Stomach (tissue), 9 donors: Measurements from ENCODE around the gene C3orf20. TPM values are rescaled to one million over a fixed set of nuclear protein-coding genes. Genes with fewer than 3 reads are reported as not detected.

ENCODE experiments used
- DNase-seq, 2 donors: peaks; one replicate each; pipeline versions ENCODE4 v3.0.0 to v3.0.0-alpha.2; 2013 to 2019
- H3K27ac ChIP-seq, 5 donors: fragments of 200-600 bp in 4 of 5; sonication (generic) in 4 of 5; one replicate each; pipeline ENCODE4 v1.5.1; 2013 to 2019; ENCODE audit warnings: mild to moderate bottlenecking in 1 of 5, moderate library complexity in 1 of 5
- H3K27me3 ChIP-seq, 3 donors: fragments of 200-600 bp; sonication (generic); one replicate each; pipeline ENCODE4 v1.5.1; 2017 to 2019; ENCODE audit warnings: mixed run types in 1 of 3
- H3K36me3 ChIP-seq, 4 donors: fragments of 200-600 bp; sonication (generic); 1 replicate in 3 of 4; 2 replicates in 1 of 4; pipeline ENCODE4 v1.5.1; 2016 to 2019
- H3K4me1 ChIP-seq, 4 donors: fragments of 200-600 bp; sonication (generic); one replicate each; pipeline ENCODE4 v1.5.1; 2016 to 2019
- H3K4me3 ChIP-seq, 4 donors: fragments of 200-600 bp; sonication (generic) in 3 of 4; one replicate each; pipeline ENCODE4 v1.5.1; 2016 to 2019; ENCODE audit warnings: mild to moderate bottlenecking in 1 of 4
- H3K9me3 ChIP-seq, 4 donors: fragments of 200-600 bp; sonication (generic); one replicate each; pipeline ENCODE4 v1.5.1; 2016 to 2019
- EP300 ChIP-seq: sonication (generic); formaldehyde crosslinking; IDR thresholded peaks from one replicate; pipeline ENCODE4 v1.6.1; 2017; ENCODE audit warnings: antibody characterized with exemption
- POLR2A ChIP-seq, 4 donors: fragments of 450-650 bp; IDR thresholded peaks; one replicate each; pipeline ENCODE4 v1.6.1; 2016; ENCODE audit warnings: antibody characterized with exemption in 4 of 4, control low read depth in 2 of 4, mild to moderate bottlenecking in 1 of 4, moderate library complexity in 1 of 4
- POLR2AphosphoS5 ChIP-seq, 3 donors: sonication (generic); formaldehyde crosslinking; IDR thresholded peaks; one replicate each; pipeline ENCODE4 v1.6.1; 2016; ENCODE audit warnings: antibody characterized with exemption in 3 of 3
- WGBS, 5 donors: extraction: QIAGEN DNeasy Blood & Tissue Kit in 3 of 5; methylation state at CpG; one replicate each; pipeline versions ENCODE4 v1.1.5 to v1.1.7; 2013 to 2018; 5-methylcytosine and 5-hydroxymethylcytosine counted together
- intact Hi-C: fragments of 100-400 bp; cut with DNase I; formaldehyde crosslinking; loops from one replicate; pipeline ENCODE4 v1.15.1; 2023; ENCODE audit warnings: low total_unique reads
- polyA plus RNA-seq, 3 donors: library from polyadenylated mRNA; stranded (reverse); fragments of 200-250 nt; gene quantifications; one replicate each; pipeline ENCODE4 v1.2.3, GENCODE V29; 2013
- total RNA-seq, 5 donors: library from RNA; depleted of rRNA; stranded (reverse); fragments of >200 nt; gene quantifications; one replicate each; pipeline versions ENCODE4 v1.1.0 to v1.2.3, GENCODE V29; 2014 to 2016
- TF ChIP-seq, protein P1 (sequence below), 7 experiments: fragments of 450-650 bp in 4 of 7; fragments of 200-600 bp in 3 of 7; sonication (generic) in 3 of 7; IDR thresholded peaks; one replicate each; pipeline ENCODE4 v1.5.1; 2016 to 2019; ENCODE audit warnings: antibody characterized with exemption in 7 of 7, control low read depth in 2 of 7, mild to moderate bottlenecking in 1 of 7
- donor health status: healthy with polysubstance abuse.
- donor health status: Bipolar disorder and iron deficiency.
- donor health status: healthy.

Gene C3orf20
- total and polyA plus RNA-seq, 8 donors, result 0.37 TPM; not detected in 7

DNA sequence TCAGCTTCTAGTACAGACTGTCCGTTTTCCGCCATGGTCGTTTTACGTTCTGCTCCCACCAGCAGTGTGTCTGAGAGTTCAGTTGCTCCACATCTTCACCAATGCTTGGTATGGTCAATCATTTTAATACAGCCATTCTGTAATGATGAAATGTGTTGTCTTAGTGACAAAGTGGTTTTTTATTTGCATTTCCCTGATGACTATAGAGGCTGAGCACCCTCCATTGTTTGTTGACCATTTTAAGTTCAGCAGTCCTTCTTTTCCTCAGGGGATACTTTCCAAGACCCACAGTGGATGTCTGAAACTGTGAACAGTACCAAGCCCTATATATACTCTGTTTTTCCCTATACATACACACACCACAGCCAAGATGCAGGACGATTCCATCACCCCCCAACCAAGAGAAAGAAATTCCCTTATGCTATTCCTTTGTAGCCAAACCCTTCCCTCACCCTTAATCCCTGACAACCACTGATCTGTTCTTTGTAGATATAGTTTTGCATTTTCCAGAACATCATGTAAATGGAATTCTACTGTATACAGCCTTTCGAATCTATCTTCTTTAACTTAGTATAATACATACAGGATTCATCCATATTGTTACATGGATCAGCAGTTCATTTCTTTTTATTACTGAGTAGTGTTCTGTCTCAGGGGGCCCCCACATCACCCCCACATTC is 55.9 kb downstream of the C3orf20 start:
- H3K4me1 ChIP-seq, result peaks cover 0 to 16% (median 6%) of the 10 kb centered on the region in 4 donors
- WGBS, 5 donors, result 84 to 92% (median 91%) methylated on average over 6 of the region's 6 CpGs
- no peak overlapping the region for H3K27ac ChIP-seq
- TF ChIP-seq POLR2AphosphoS5 (IDR thresholded peaks at IDR 0.05) (no peak), POLR2A (IDR thresholded peaks at IDR 0.05) (no peak), EP300 (no peak)
- TF ChIP-seq, protein P1, sequence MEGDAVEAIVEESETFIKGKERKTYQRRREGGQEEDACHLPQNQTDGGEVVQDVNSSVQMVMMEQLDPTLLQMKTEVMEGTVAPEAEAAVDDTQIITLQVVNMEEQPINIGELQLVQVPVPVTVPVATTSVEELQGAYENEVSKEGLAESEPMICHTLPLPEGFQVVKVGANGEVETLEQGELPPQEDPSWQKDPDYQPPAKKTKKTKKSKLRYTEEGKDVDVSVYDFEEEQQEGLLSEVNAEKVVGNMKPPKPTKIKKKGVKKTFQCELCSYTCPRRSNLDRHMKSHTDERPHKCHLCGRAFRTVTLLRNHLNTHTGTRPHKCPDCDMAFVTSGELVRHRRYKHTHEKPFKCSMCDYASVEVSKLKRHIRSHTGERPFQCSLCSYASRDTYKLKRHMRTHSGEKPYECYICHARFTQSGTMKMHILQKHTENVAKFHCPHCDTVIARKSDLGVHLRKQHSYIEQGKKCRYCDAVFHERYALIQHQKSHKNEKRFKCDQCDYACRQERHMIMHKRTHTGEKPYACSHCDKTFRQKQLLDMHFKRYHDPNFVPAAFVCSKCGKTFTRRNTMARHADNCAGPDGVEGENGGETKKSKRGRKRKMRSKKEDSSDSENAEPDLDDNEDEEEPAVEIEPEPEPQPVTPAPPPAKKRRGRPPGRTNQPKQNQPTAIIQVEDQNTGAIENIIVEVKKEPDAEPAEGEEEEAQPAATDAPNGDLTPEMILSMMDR (IDR thresholded peaks at IDR 0.05), result no peak
- intact Hi-C loops, result no loop called here
- H3K9me3 ChIP-seq, result no peaks in the 10 kb centered on the region
- no peak overlapping the region for H3K4me3 ChIP-seq
- DNase-seq, result no peak
- no peaks in the 10 kb centered on the region for H3K36me3 ChIP-seq
- H3K27me3 ChIP-seq, result no peaks in the 10 kb centered on the region

DNA sequence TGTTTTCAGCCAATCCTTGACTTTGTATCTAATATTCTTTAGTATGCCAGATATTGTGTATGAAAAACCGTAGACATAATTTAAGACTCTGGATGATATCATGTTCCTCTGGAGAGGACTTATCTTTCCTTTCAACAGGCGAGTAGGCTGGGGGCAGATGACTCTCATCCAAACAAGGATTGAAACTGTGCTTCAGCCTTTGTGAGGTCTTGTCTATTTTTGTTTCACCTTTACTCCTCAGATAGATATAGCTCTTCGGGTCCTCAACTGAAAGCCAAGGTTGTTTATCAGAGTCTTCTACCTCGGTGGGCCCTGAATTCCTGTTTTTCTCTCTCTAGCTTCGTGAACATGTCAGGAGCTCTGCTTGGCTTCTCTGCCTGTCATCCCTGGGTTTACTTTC is 66.0 kb downstream of the C3orf20 start:
- DNase-seq, result no peak

DNA sequence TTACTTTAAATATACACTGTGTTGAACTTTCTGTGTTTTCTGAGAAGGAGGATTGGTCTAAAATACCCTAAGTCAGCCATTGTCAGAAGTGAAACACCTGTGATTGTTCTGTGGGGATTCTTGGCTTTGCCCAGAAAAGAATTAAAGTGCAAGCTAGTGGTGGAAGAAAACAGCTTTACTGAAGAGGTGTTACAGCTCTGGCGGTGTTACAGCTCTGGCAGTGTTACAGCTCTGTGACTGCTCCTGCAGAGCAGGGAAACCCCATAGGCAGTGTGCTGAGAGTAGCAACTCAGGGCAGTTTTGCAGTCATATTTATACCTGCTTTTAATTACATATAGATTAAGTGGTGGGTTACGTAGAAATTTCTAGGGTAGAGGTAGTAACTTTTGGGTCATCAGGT is 66.6 kb downstream of the C3orf20 start:
- H3K27me3 ChIP-seq, result no peaks in the 10 kb centered on the region
- no peak overlapping the region for H3K27ac ChIP-seq
- no peaks in the 10 kb centered on the region for H3K36me3 ChIP-seq
- no peaks in the 10 kb centered on the region for H3K4me1 ChIP-seq
- WGBS, 5 donors, result 61 to 76% (median 71%) methylated on average over 2 of the region's 2 CpGs
- intact Hi-C loops, result no loop called here
- TF ChIP-seq POLR2A (IDR thresholded peaks at IDR 0.05) (no peak), EP300 (no peak), POLR2AphosphoS5 (IDR thresholded peaks at IDR 0.05) (no peak)
- TF ChIP-seq, protein P1 (IDR thresholded peaks at IDR 0.05), result no peak
- no peak overlapping the region for H3K4me3 ChIP-seq
- peaks cover 0 to 16% (median 3%) of the 10 kb centered on the region in 4 donors for H3K9me3 ChIP-seq
- no peak for DNase-seq

More for the DNA sequence above, 66.0 kb downstream of the C3orf20 start:
- Histone ChIP-seq H3K9me3 (peaks cover 0 to 16% (median 3%) of the 10 kb centered on the region in 4 donors), H3K4me3 (no peak overlapping the region), H3K4me1 (no peaks in the 10 kb centered on the region), H3K27me3 (no peaks in the 10 kb centered on the region), H3K27ac (no peak overlapping the region), H3K36me3 (no peaks in the 10 kb centered on the region)
- intact Hi-C loops, result no loop called here
- TF ChIP-seq POLR2AphosphoS5 (IDR thresholded peaks at IDR 0.05), result no peak
- TF ChIP-seq POLR2A (IDR thresholded peaks at IDR 0.05), result no peak
- TF ChIP-seq EP300, result no peak
- TF ChIP-seq, protein P1 (IDR thresholded peaks at IDR 0.05), result no peak
- WGBS, 5 donors, result 69 to 79% (median 75%) methylated on average over 5 of the region's 5 CpGs

DNA sequence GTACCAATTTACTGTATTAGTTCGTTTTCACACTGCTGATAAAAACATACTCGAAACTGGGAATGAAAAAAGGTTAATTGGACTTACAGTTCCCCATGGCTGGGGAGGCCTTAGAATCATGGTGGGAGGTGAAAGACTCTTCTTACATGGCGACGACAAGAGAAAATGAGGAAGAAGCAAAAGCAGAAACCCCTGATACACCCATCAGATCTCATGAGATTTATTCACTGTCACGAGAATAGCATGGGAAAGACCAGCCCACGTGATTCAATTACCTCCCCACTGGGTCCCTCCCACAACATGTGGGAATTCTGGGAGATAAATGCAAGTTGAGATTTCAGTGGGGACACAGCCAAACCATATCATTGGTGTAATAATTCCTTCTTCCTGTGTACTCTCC is 69.6 kb downstream of the C3orf20 start:
- no peak overlapping the region for H3K4me3 ChIP-seq
- no peak for DNase-seq
- peaks cover 0 to 10% (median 1%) of the 10 kb centered on the region in 4 donors for H3K9me3 ChIP-seq
- intact Hi-C loops, result no loop called here
- WGBS, 5 donors, result 68 to 81% (median 75%) methylated on average over 6 of the region's 6 CpGs
- H3K27ac ChIP-seq, result no peak overlapping the region
- no peaks in the 10 kb centered on the region for H3K27me3 ChIP-seq
- TF ChIP-seq POLR2AphosphoS5 (IDR thresholded peaks at IDR 0.05) (no peak), POLR2A (IDR thresholded peaks at IDR 0.05) (no peak), EP300 (no peak)
- TF ChIP-seq, protein P1 (IDR thresholded peaks at IDR 0.05), result no peak
- H3K4me1 ChIP-seq, result no peaks in the 10 kb centered on the region
- H3K36me3 ChIP-seq, result no peaks in the 10 kb centered on the region
